ENCODE data around the gene ISL1. TPM values are rescaled to one million over a fixed set of nuclear protein-coding genes. Genes with fewer than 3 reads are reported as not detected.

ISL1 gene
- total RNA-seq, 4 donors from 2014 or later, result 0.63 TPM; not detected in 3

DNA sequence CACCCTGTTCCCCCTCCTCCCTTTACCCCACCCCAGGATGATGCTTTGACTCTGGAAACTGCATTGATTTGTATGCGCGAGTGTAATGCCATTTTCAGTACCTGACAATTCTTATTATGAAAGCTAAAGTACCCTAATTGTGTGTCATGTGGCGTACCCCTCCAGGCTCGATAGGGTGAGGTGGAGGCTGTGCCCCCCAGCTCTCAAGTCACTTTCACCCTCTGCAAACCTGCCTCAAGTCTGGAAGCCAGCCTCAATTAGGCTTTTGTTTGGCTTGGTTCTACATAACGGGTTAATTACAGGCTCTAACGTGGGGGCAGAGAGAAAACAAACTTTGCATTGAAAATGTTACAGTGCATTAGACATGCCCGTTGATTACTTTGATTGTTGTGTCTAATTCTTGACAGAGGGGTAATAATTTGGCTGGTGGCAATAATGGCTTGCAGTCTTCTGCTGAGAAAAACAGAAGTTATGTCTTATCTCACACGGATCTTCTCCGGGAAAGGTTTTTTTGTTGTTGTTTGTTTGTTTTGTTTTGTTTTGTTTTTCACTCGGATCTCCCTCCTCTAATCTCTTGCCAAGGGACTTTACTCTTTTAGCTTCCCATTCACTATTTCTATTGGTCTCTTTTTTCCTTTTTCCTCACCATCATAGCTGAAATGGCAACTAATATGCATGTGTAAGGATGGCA, 12.6 kb downstream of the ISL1 start:
- TF ChIP-seq POLR2A (IDR thresholded peaks at IDR 0.05) (no peak), CTCF (IDR thresholded peaks at IDR 0.05) (no peak)
- intact Hi-C loops (cut with DNase I), result no loop called here
- Histone ChIP-seq H3K36me3 (no peaks in the 10 kb centered on the region), H3K9me3 (no peaks in the 10 kb centered on the region), H3K4me1 (no peaks in the 10 kb centered on the region), H3K4me3 (replicated peaks in 1 of 3) (no peak overlapping the region), H3K27me3 (peaks cover 20% of the 10 kb centered on the region), H3K27ac (no peak overlapping the region)
- 40 to 47% methylated on average over 10 of the region's 10 CpGs for WGBS, 2 donors
- DNase-seq, result no peak

GRCh38 chr5:51396797-51397196, 13.5 kb downstream of the ISL1 start:
- Histone ChIP-seq H3K36me3 (no peaks in the 10 kb centered on the region), H3K4me3 (replicated peaks in 1 of 3) (no peak overlapping the region), H3K9me3 (no peaks in the 10 kb centered on the region), H3K27me3 (peaks cover 20% of the 10 kb centered on the region), H3K27ac (no peak overlapping the region), H3K4me1 (no peaks in the 10 kb centered on the region)
- no peak for DNase-seq
- WGBS, 2 donors, result 52 to 59% methylated on average over 4 of the region's 4 CpGs
- intact Hi-C loops (cut with DNase I), result no loop called here
- no peak for TF ChIP-seq CTCF (IDR thresholded peaks at IDR 0.05)
- no peak for TF ChIP-seq POLR2A (IDR thresholded peaks at IDR 0.05)

DNA sequence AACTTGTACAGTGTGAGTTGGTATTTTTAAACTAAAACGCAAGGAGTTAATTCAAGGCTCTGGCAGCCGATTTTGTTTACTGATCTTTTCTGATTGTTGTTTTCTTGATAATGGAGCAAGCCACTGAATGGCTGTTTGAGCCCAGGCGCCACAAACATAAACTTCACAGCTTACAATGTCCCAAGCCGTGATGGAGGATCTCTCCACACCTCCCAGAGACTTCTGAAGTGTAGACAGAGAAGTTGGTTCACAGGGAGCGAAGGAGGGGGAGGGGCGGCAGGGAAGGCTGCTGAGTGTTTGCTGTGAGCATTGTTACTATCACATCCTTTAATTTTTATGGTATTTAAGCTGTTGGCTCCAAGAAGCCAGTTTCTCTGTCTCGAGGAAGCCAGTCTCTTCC, 14.7 kb downstream of the ISL1 start:
- no peak overlapping the region for H3K4me3 ChIP-seq (replicated peaks in 1 of 3)
- TF ChIP-seq CTCF (IDR thresholded peaks at IDR 0.05), result no peak
- TF ChIP-seq POLR2A (IDR thresholded peaks at IDR 0.05), result no peak
- H3K27ac ChIP-seq, result no peak overlapping the region
- peaks cover 20% of the 10 kb centered on the region for H3K27me3 ChIP-seq
- no peak for DNase-seq
- intact Hi-C loops (cut with DNase I), result no loop called here
- no peaks in the 10 kb centered on the region for H3K4me1 ChIP-seq
- H3K9me3 ChIP-seq, result no peaks in the 10 kb centered on the region
- 9 to 10% methylated on average over 7 of the region's 7 CpGs for WGBS, 2 donors
- no peaks in the 10 kb centered on the region for H3K36me3 ChIP-seq

GRCh38 chr5:51398875-51399642, 15.8 kb downstream of the ISL1 start:
- Histone ChIP-seq H3K4me3 (replicated peaks in 1 of 3) (no peak overlapping the region), H3K9me3 (no peaks in the 10 kb centered on the region), H3K27me3 (peaks cover 20% of the 10 kb centered on the region), H3K4me1 (no peaks in the 10 kb centered on the region), H3K27ac (no peak overlapping the region), H3K36me3 (no peaks in the 10 kb centered on the region)
- WGBS, 2 donors, result 2 to 7% methylated on average over 39 to 57 of the region's 57 CpGs
- no peak for DNase-seq
- intact Hi-C loops (cut with DNase I), result no loop called here
- TF ChIP-seq POLR2A (IDR thresholded peaks at IDR 0.05) (no peak), CTCF (IDR thresholded peaks at IDR 0.05) (no peak)

DNA sequence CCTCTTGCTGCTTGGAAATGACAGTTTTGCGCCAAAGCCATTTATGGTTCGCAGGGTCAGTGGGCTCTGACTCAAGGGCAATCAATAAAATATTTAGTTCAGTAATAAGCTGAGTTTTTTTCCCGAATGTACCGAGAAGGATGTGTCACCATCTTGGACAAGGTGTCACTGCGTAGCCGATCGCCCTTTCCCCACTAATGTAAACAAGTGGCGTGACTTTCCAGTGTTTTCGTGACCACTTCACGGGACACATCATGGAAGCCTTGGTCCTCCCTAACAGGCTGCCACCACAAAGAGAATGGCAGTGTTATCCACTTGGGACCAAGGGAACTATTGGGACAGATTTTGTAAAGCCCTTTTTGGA, 16.4 kb downstream of the ISL1 start:
- WGBS, 2 donors, result 9 to 15% methylated on average over 10 of the region's 10 CpGs
- intact Hi-C loops (cut with DNase I), result no loop called here
- Histone ChIP-seq H3K4me3 (replicated peaks in 1 of 3) (no peak overlapping the region), H3K27me3 (peaks cover 20% of the 10 kb centered on the region), H3K27ac (no peak overlapping the region), H3K36me3 (no peaks in the 10 kb centered on the region), H3K4me1 (no peaks in the 10 kb centered on the region), H3K9me3 (no peaks in the 10 kb centered on the region)
- TF ChIP-seq POLR2A (IDR thresholded peaks at IDR 0.05) (no peak), CTCF (IDR thresholded peaks at IDR 0.05) (no peak)
- no peak for DNase-seq

All from thyroid gland (tissue), 4 donors.